Endothelial cell of umbilical vein (primary cell): ENCODE results near the gene PTPRCAP. TPM values are rescaled to one million over a fixed set of nuclear protein-coding genes. Genes with fewer than 3 reads are reported as not detected.
"Not testable (repeated sequence)": the region's sequence is repeated elsewhere in the genome, so short reads cannot be mapped to it uniquely, and the experiment has no call there.

Experiments
- BruUV-seq: library from RNA; stranded (reverse); fragments of 400-500 nt; replicated peaks from 2 replicates; lab custom pipeline; 2021; lab: Mats Ljungman, UMichigan
- CTCF ChIA-PET: fragments of 300-600, 350-600 bp; sonication (Branson Sonifier 250); formaldehyde crosslinking; loops from one replicate; lab custom pipeline; 2021; ENCODE audit warnings: antibody characterized with exemption, inconsistent platforms; lab: Charles Lee
- POLR2A ChIA-PET: fragments of 300-600, 350-600 bp; sonication (Branson Sonifier 250); formaldehyde crosslinking; loops from one replicate; lab custom pipeline; 2021; ENCODE audit warnings: antibody characterized with exemption, inconsistent platforms; lab: Charles Lee
- DNase-seq: peaks from one replicate; pipeline ENCODE4 v3.0.0-alpha.2; 2011; ENCODE audit warnings: low read depth, low spot score
- FAIRE-seq: peaks from 2 replicates; lab custom pipeline; 2011; peaks lifted over from hg19 to GRCh38; lab: Jason Lieb, UNC
- H2AFZ ChIP-seq: 2 replicates; pipeline ENCODE4 v1.6.0; 2012; ENCODE audit warnings: low read depth, low read length, control low read depth, inconsistent platforms
- H3K27ac ChIP-seq: 2 replicates; pipeline ENCODE4 v1.5.1; 2011; ENCODE audit warnings: low read depth, mild to moderate bottlenecking, control low read depth, low read length, moderate library complexity; ENCODE audit not compliant: insufficient read depth
- H3K27me3 ChIP-seq, 2 experiments: 2 replicates each; pipeline versions ENCODE4 v1.6.0 to v1.6.1; 2011; ENCODE audit warnings: low read length in 2 of 2, mixed read lengths in 1 of 2; ENCODE audit not compliant: control insufficient read depth in 2 of 2, insufficient read depth in 2 of 2
- H3K36me3 ChIP-seq, 2 experiments: 2 replicates in 1 of 2; 3 replicates in 1 of 2; pipeline ENCODE4 v1.5.1; 2011; ENCODE audit warnings: low read length in 2 of 2, mild to moderate bottlenecking in 1 of 2, moderate library complexity in 1 of 2; ENCODE audit not compliant: control insufficient read depth in 2 of 2, insufficient read depth in 2 of 2; ENCODE audit errors: extremely low read depth in 1 of 2
- H3K4me1 ChIP-seq: 3 replicates; pipeline ENCODE4 v1.5.1; 2011; ENCODE audit warnings: mild to moderate bottlenecking, low read length; ENCODE audit not compliant: control insufficient read depth, insufficient read depth; ENCODE audit errors: extremely low read depth
- H3K4me2 ChIP-seq: 2 replicates; pipeline ENCODE4 v1.6.1; 2011; ENCODE audit warnings: low read length, control low read depth, mixed read lengths; ENCODE audit not compliant: insufficient read depth
- H3K4me3 ChIP-seq, 3 experiments: fragments of 200-600 bp in 1 of 3; sonication (generic), shearing (Covaris generic) in 1 of 3; replicated peaks in 1 of 3; 2 replicates each; pipeline ENCODE4 v1.5.1; 2011 to 2016; ENCODE audit warnings: control low read depth in 3 of 3, low read length in 3 of 3, mild to moderate bottlenecking in 2 of 3, inconsistent platforms in 1 of 3, low read depth in 1 of 3, moderate library complexity in 1 of 3; ENCODE audit not compliant: insufficient read depth in 1 of 3
- H3K79me2 ChIP-seq: 2 replicates; pipeline ENCODE4 v1.6.0; 2012; ENCODE audit warnings: low read length, inconsistent platforms; ENCODE audit not compliant: control insufficient read depth, insufficient read depth
- H3K9ac ChIP-seq: replicated peaks from 2 replicates; pipeline ENCODE3; 2011; ENCODE audit warnings: low read length, control low read depth; ENCODE audit not compliant: insufficient read depth; ENCODE audit errors: extremely low read depth
- H3K9me1 ChIP-seq: replicated peaks from 3 replicates; pipeline ENCODE4 v1.6.0; 2011; ENCODE audit warnings: mild to moderate bottlenecking, low read length; ENCODE audit not compliant: control insufficient read depth, insufficient read depth; ENCODE audit errors: extremely low read depth
- H3K9me3 ChIP-seq: replicated peaks from 2 replicates; pipeline ENCODE4 v1.5.1; 2012; ENCODE audit warnings: low read length, inconsistent platforms; ENCODE audit not compliant: control insufficient read depth, insufficient read depth
- H4K20me1 ChIP-seq: replicated peaks from 2 replicates; pipeline ENCODE3; 2011; ENCODE audit warnings: mild to moderate bottlenecking, low read length; ENCODE audit not compliant: control insufficient read depth, insufficient read depth; ENCODE audit errors: extremely low read depth
- CTCF ChIP-seq, 2 donors: IDR thresholded peaks; 1 replicate in 1 of 2; 2 replicates in 1 of 2; pipeline ENCODE4 v1.5.1; 2011; ENCODE audit warnings: low read length in 2 of 2, mild to moderate bottlenecking in 2 of 2, moderate library complexity in 2 of 2, control low read depth in 1 of 2, inconsistent platforms in 1 of 2, low read depth in 1 of 2; ENCODE audit not compliant: insufficient read depth in 1 of 2; ENCODE audit errors: extremely low read depth in 1 of 2
- EZH2 ChIP-seq: IDR thresholded peaks from 2 replicates; pipeline ENCODE4 v1.6.1; 2012; ENCODE audit warnings: borderline replicate concordance, low read depth, mild to moderate bottlenecking, moderate library complexity, low read length, inconsistent platforms; ENCODE audit not compliant: severe bottlenecking
- FOS ChIP-seq: IDR thresholded peaks from 2 replicates; pipeline ENCODE4 v1.6.1; 2011; ENCODE audit warnings: mild to moderate bottlenecking, low read length, moderate library complexity, borderline replicate concordance; ENCODE audit not compliant: insufficient read depth
- GATA2 ChIP-seq: IDR thresholded peaks from 2 replicates; pipeline ENCODE4 v1.7.0; 2011; ENCODE audit warnings: low read depth, mild to moderate bottlenecking, moderate library complexity, mixed read lengths, low read length; ENCODE audit not compliant: insufficient read length, insufficient read depth
- JUN ChIP-seq: IDR thresholded peaks from 2 replicates; pipeline ENCODE4 v1.6.1; 2011; ENCODE audit warnings: borderline replicate concordance, low read depth; ENCODE audit not compliant: insufficient read length, insufficient read depth
- MAX ChIP-seq: IDR thresholded peaks from 2 replicates; pipeline ENCODE4 v1.6.1; 2011; ENCODE audit not compliant: insufficient read depth, insufficient read length
- MYC ChIP-seq: IDR thresholded peaks from one replicate; pipeline ENCODE4 v1.6.1; 2011; ENCODE audit warnings: mild to moderate bottlenecking, low read depth, low read length
- POLR2A ChIP-seq: IDR thresholded peaks from 2 replicates; pipeline ENCODE4 v1.6.1; 2012; ENCODE audit warnings: low read depth, mild to moderate bottlenecking, control low read depth, low read length
- POLR2AphosphoS5 ChIP-seq: IDR thresholded peaks from 2 replicates; pipeline ENCODE4 v1.6.1; 2012; ENCODE audit warnings: low read depth, mild to moderate bottlenecking, control low read depth, low read length, moderate library complexity; ENCODE audit not compliant: insufficient read depth
- dilution Hi-C: fragments of 300-500 bp; cut with MboI; formaldehyde crosslinking; loops from one replicate; pipeline ENCODE4 v1.15.0; 2019; ENCODE audit warnings: low sequenced_read_pairs; ENCODE audit not compliant: extremely low pct_ligation_motif_present
- intact Hi-C: fragments of 100-400 bp; cut with micrococcal nuclease; formaldehyde crosslinking; loops from one replicate; pipeline ENCODE4 v1.10.0; 2022
- polyA plus RNA-seq, 4 experiments: library from polyadenylated mRNA; depleted of rRNA in 3 of 4; stranded (reverse) in 3 of 4; unstranded in 1 of 4; fragments of >200 nt; gene quantifications; 2 replicates each; pipeline versions ENCODE4 v1.2.1 to v1.2.3, GENCODE V29; 2011 to 2012; ENCODE audit warnings: missing spikeins in 1 of 4
- total RNA-seq: library from RNA; stranded (reverse); gene quantifications from 2 replicates; pipeline ENCODE4 v1.2.3, GENCODE V29; 2021

PTPRCAP gene
- total and polyA plus RNA-seq, 2 donors (not counting 3 experiments of a cell fraction or from before 2014, with no cell fraction given), result 3.6 TPM; not detected in 1

GRCh38 chr11:67404515-67405195 is 32.8 kb downstream of the PTPRCAP start:
- peaks cover 14% of the 10 kb centered on the region for H3K79me2 ChIP-seq
- H3K9ac ChIP-seq, result no peak overlapping the region
- no peak overlapping the region for H3K4me2 ChIP-seq
- ChIA-PET CTCF (interaction anchor here (1.2 to 2.5 kb wide), 2 partner anchors 13 to 16 kb away, joined by 4 to 6 read pairs; no protein-coding TSS in a partner anchor), POLR2A (interaction anchor here (0.6 kb wide), 1 partner anchor 13 kb away, joined by 8 read pairs; the partner anchor contains the start of gene RAD9A)
- H3K4me3 ChIP-seq, result no peak overlapping the region
- peaks cover 14% of the 10 kb centered on the region for H3K4me1 ChIP-seq
- no TSS peak for BruUV-seq
- no peak for TF ChIP-seq MYC
- TF ChIP-seq GATA2, result no peak
- no peak for TF ChIP-seq MAX
- TF ChIP-seq EZH2, result no peak
- no peak for TF ChIP-seq FOS
- TF ChIP-seq POLR2AphosphoS5, result no peak
- TF ChIP-seq JUN, result no peak
- no peak for TF ChIP-seq CTCF (IDR thresholded peaks at IDR 0.05; ENCODE audit: extremely low read depth in 1 of 2, insufficient read depth in 1 of 2, low read depth in 1 of 2, low read length in 2 of 2)
- TF ChIP-seq POLR2A, result no peak
- H3K27ac ChIP-seq, result no peak overlapping the region
- no peak overlapping the region for H2AFZ ChIP-seq
- intact Hi-C loops (no loop called here), dilution Hi-C loops (no loop called here)
- H3K9me3 ChIP-seq, result no peaks in the 10 kb centered on the region
- H3K27me3 ChIP-seq, result no peaks in the 10 kb centered on the region
- FAIRE-seq (no peak), DNase-seq (no peak)
- no peaks in the 10 kb centered on the region for H4K20me1 ChIP-seq
- H3K9me1 ChIP-seq, result no peaks in the 10 kb centered on the region
- no peaks in the 10 kb centered on the region for H3K36me3 ChIP-seq

GRCh38 chr11:67403085-67403484 is 34.4 kb downstream of the PTPRCAP start:
- H3K27ac ChIP-seq, BruUV-seq, H3K9me1 ChIP-seq, H4K20me1 ChIP-seq, H3K4me2 ChIP-seq, H3K9ac ChIP-seq, H3K9me3 ChIP-seq, DNase-seq, POLR2A ChIA-PET, H3K4me3 ChIP-seq, dilution Hi-C loops, H3K27me3 ChIP-seq, FAIRE-seq, H2AFZ ChIP-seq: not testable (repeated sequence)
- intact Hi-C loops, result loop anchor here (2.0 kb wide), 1 partner anchor 40 kb away; the partner anchor contains the start of gene CORO1B
- H3K36me3 ChIP-seq, result peaks cover 4 to 15% of the 10 kb centered on the region in 2 experiments
- H3K4me1 ChIP-seq, result peaks cover 14% of the 10 kb centered on the region
- CTCF ChIA-PET, result interaction anchor here (0.7 to 4.2 kb wide), 4 partner anchors 17 to 135 kb away, joined by 3 to 30 read pairs (median 8); no protein-coding TSS in a partner anchor
- peaks cover 19% of the 10 kb centered on the region for H3K79me2 ChIP-seq
